ENCODE measurements around the gene C19orf44.
A peak's percentile ranks its signal among the peaks of the same experiment; 100 is the strongest.

C19orf44 gene

DNA sequence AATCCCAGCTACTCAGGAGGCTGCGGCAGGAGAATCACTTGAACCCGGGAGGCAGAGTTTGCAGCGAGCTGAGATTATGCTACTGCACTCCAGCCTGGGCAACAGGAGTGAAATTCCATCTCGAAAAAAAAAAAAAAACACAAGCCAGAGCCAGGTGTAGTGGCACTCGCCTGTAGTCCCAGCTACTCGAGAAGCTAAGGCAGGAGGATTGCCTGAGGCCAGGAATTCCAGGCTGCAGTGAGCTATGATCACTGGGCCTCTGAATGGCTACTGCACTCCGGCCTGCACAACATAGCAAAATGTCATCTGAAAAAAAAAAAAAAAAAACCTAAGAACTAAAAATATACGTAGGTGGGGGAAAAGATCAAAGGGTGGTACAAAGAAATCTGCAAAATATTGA lies 43.9 kb upstream of the C19orf44 start:
- no peak overlapping the region for H2BK12ac ChIP-seq (ENCODE audit: low read length in 2 of 2)
- H3K79me1 ChIP-seq (replicated peaks; ENCODE audit: low read length, poor library complexity, severe bottlenecking) = no peaks in the 10 kb centered on the region
- no peaks in the 10 kb centered on the region for H3K27me3 ChIP-seq (ENCODE audit: control insufficient read depth in 1 of 2, insufficient read depth in 1 of 2, low read length in 2 of 2)
- peaks cover 4 to 5% of the 10 kb centered on the region in 2 experiments for H3K36me3 ChIP-seq (ENCODE audit: control insufficient read depth in 1 of 2, insufficient read depth in 2 of 2, low read depth in 1 of 2, low read length in 2 of 2)
- no peak overlapping the region for H4K8ac ChIP-seq (ENCODE audit: low read length)
- no peak overlapping the region for H2BK15ac ChIP-seq (ENCODE audit: low read depth, poor library complexity, severe bottlenecking)
- no peak overlapping the region for H3K4ac ChIP-seq (ENCODE audit: low read depth in 1 of 2, low read length in 2 of 2)
- H3K4me1 ChIP-seq (ENCODE audit: control insufficient read depth, insufficient read depth, low read depth, low read length) = peaks cover 39% of the 10 kb centered on the region
- no peak overlapping the region for H4K91ac ChIP-seq (ENCODE audit: low read length)
- DNase-seq = no peak
- no peak overlapping the region for H3K4me3 ChIP-seq (ENCODE audit: insufficient read depth in 1 of 2, low read depth in 1 of 2, low read length in 2 of 2)
- H2AK5ac ChIP-seq (ENCODE audit: low read length, severe bottlenecking) = no peak overlapping the region
- no peak overlapping the region for H3K18ac ChIP-seq (ENCODE audit: low read depth in 1 of 2, low read length in 2 of 2)
- no peak overlapping the region for H3K27ac ChIP-seq (ENCODE audit: low read length, poor library complexity, severe bottlenecking)
- no peak overlapping the region for H3K23ac ChIP-seq (ENCODE audit: low read length in 2 of 2)
- no peak overlapping the region for H2AFZ ChIP-seq (ENCODE audit: low read depth, low read length)
- no peak overlapping the region for H3K14ac ChIP-seq (ENCODE audit: low read length in 2 of 2)
- WGBS = over 99% methylated on average over 6 of the region's 8 CpGs
- H3K9me3 ChIP-seq (ENCODE audit: control insufficient read depth, low read length) = no peaks in the 10 kb centered on the region
- H2BK5ac ChIP-seq (ENCODE audit: low read depth, low read length, poor library complexity, severe bottlenecking) = no peak overlapping the region
- no peak overlapping the region for H2BK120ac ChIP-seq (ENCODE audit: low read depth, low read length)
- H3K9ac ChIP-seq (ENCODE audit: low read length) = no peak overlapping the region
- H3K4me2 ChIP-seq (ENCODE audit: low read length, poor library complexity, severe bottlenecking) = no peak overlapping the region

DNA sequence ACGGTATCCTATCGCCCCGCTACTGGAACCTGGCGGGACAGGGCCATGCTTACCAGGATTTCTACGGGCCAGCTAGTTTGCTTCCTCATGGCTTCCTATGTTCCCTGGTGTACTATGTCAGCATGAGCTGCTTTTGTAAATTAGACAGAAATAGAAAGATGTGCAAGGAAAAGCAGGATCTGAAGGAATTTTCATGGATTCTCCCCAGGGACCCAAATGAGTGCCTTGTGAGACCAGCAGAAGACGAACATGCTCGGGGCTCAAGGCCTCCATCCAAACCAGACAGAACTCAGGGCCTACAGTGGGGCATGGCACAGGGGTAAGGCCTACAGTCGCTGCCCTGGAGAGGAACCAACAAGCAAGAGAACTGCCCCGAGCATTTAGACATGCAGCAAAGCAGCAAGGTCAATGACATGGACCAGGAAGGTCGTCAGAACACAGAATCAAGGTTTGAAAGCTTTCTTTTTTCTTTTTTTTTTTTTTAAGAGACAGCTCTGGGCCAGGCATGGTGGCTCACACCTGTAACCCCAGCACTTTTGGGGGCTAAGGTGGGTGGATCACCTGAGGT lies 41.8 kb upstream of the C19orf44 start:
- peak overlapping the region; percentile 16 for H3K9ac ChIP-seq (ENCODE audit: low read length)
- no peaks in the 10 kb centered on the region for H3K9me3 ChIP-seq (ENCODE audit: control insufficient read depth, low read length)
- H3K27ac ChIP-seq (ENCODE audit: low read length, poor library complexity, severe bottlenecking) = peak overlapping the region; percentile 12
- H3K4me1 ChIP-seq (ENCODE audit: control insufficient read depth, insufficient read depth, low read depth, low read length) = peaks cover 60% of the 10 kb centered on the region
- 77% methylated on average over 10 of the region's 10 CpGs for WGBS
- H3K27me3 ChIP-seq (ENCODE audit: control insufficient read depth in 1 of 2, insufficient read depth in 1 of 2, low read length in 2 of 2) = no peaks in the 10 kb centered on the region
- H2AFZ ChIP-seq (ENCODE audit: low read depth, low read length) = no peak overlapping the region
- H3K4me3 ChIP-seq (ENCODE audit: insufficient read depth in 1 of 2, low read depth in 1 of 2, low read length in 2 of 2) = no peak overlapping the region
- no peak overlapping the region for H4K91ac ChIP-seq (ENCODE audit: low read length)
- no peak for DNase-seq
- H3K18ac ChIP-seq (ENCODE audit: low read depth in 1 of 2, low read length in 2 of 2) = peak overlapping the region in 1 of 2 experiments; percentile 77
- no peak overlapping the region for H2BK120ac ChIP-seq (ENCODE audit: low read depth, low read length)
- no peak overlapping the region for H3K23ac ChIP-seq (ENCODE audit: low read length in 2 of 2)
- H3K4me2 ChIP-seq (ENCODE audit: low read length, poor library complexity, severe bottlenecking) = no peak overlapping the region
- H4K8ac ChIP-seq (ENCODE audit: low read length) = peak overlapping the region; percentile 19
- H2BK12ac ChIP-seq (ENCODE audit: low read length in 2 of 2) = peak overlapping the region; percentile 20 to 29
- peak overlapping the region; percentile 72 for H2AK5ac ChIP-seq (ENCODE audit: low read length, severe bottlenecking)
- H2BK5ac ChIP-seq (ENCODE audit: low read depth, low read length, poor library complexity, severe bottlenecking) = no peak overlapping the region
- peaks cover 2 to 4% of the 10 kb centered on the region in 2 experiments for H3K36me3 ChIP-seq (ENCODE audit: control insufficient read depth in 1 of 2, insufficient read depth in 2 of 2, low read depth in 1 of 2, low read length in 2 of 2)
- peak overlapping the region; percentile 57 for H2BK15ac ChIP-seq (ENCODE audit: low read depth, poor library complexity, severe bottlenecking)
- H3K14ac ChIP-seq (ENCODE audit: low read length in 2 of 2) = no peak overlapping the region
- no peaks in the 10 kb centered on the region for H3K79me1 ChIP-seq (replicated peaks; ENCODE audit: low read length, poor library complexity, severe bottlenecking)
- peak overlapping the region in 1 of 2 experiments; percentile 46 for H3K4ac ChIP-seq (ENCODE audit: low read depth in 1 of 2, low read length in 2 of 2)

DNA sequence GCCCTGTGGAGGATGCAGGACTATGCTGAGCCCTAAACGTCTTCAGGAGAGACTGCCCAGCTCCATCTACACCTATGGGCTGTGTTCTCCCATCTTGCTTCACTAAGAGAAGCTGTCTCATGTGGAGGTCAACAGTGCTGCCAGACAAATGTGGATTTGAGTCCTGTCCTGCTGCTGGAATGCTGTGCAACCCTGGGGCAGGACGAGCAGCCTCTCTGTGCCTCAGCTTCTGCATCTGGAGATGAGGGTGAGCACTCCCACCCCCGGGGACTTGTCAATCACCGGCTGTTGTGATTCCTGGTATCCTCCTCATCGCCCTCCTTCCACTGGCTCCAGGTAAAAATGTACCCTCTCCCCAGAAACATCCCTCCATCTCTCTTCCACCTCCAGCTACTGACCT lies 40.7 kb upstream of the C19orf44 start:
- Histone ChIP-seq H3K9ac (ENCODE audit: low read length) (no peak overlapping the region), H3K27me3 (ENCODE audit: control insufficient read depth in 1 of 2, insufficient read depth in 1 of 2, low read length in 2 of 2) (no peaks in the 10 kb centered on the region), H3K18ac (ENCODE audit: low read depth in 1 of 2, low read length in 2 of 2) (peak overlapping the region in 1 of 2 experiments; percentile 48), H3K4me1 (ENCODE audit: control insufficient read depth, insufficient read depth, low read depth, low read length) (peaks cover 60% of the 10 kb centered on the region), H3K4ac (ENCODE audit: low read depth in 1 of 2, low read length in 2 of 2) (peak overlapping the region in 1 of 2 experiments; percentile 7), H2BK15ac (ENCODE audit: low read depth, poor library complexity, severe bottlenecking) (no peak overlapping the region), H3K4me2 (ENCODE audit: low read length, poor library complexity, severe bottlenecking) (no peak overlapping the region), H3K36me3 (ENCODE audit: control insufficient read depth in 1 of 2, insufficient read depth in 2 of 2, low read depth in 1 of 2, low read length in 2 of 2) (peaks cover 0 to 4% of the 10 kb centered on the region in 2 experiments), H4K91ac (ENCODE audit: low read length) (peak overlapping the region; percentile 0), H2AFZ (ENCODE audit: low read depth, low read length) (no peak overlapping the region), H3K27ac (ENCODE audit: low read length, poor library complexity, severe bottlenecking) (peak overlapping the region; percentile 13), H3K14ac (ENCODE audit: low read length in 2 of 2) (no peak overlapping the region), H3K79me1 (replicated peaks; ENCODE audit: low read length, poor library complexity, severe bottlenecking) (no peaks in the 10 kb centered on the region), H3K23ac (ENCODE audit: low read length in 2 of 2) (peak overlapping the region in 1 of 2 experiments; percentile 84), H2BK5ac (ENCODE audit: low read depth, low read length, poor library complexity, severe bottlenecking) (no peak overlapping the region), H4K8ac (ENCODE audit: low read length) (peak overlapping the region; percentile 69), H2BK120ac (ENCODE audit: low read depth, low read length) (no peak overlapping the region), H3K9me3 (ENCODE audit: control insufficient read depth, low read length) (no peaks in the 10 kb centered on the region), H3K4me3 (ENCODE audit: insufficient read depth in 1 of 2, low read depth in 1 of 2, low read length in 2 of 2) (no peak overlapping the region), H2AK5ac (ENCODE audit: low read length, severe bottlenecking) (peak overlapping the region; percentile 76), H2BK12ac (ENCODE audit: low read length in 2 of 2) (peak overlapping the region in 1 of 2 experiments; percentile 64)
- 94% methylated on average over 5 of the region's 5 CpGs for WGBS
- no peak for DNase-seq

DNA sequence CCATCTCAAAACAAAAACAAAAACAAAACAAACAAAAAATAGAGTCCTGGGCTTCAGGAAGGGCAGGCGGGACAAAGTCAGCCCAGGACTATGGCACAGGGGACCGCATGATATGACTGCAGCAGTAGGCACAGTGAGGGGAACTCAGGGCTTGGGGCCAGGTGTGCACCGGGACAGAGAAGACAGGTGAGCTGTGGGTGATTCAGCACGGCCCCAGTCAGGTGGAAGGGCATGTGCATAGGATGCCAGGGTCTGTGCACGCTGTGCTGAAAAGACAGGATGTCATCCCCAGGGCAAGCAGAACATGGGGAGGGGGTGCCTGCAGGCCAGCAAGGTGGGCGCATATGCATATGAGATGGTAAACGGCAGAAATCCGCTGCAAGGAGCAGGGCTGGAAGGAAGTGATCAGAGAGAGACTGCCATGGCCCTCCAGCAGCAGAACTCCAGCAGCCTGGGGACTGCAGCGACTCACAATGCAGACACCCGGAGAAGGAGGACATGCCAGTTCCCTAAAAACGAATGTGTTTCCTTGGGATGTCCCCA lies 39.5 kb upstream of the C19orf44 start:
- H3K36me3 ChIP-seq (ENCODE audit: control insufficient read depth in 1 of 2, insufficient read depth in 2 of 2, low read depth in 1 of 2, low read length in 2 of 2) = peaks cover 0 to 4% of the 10 kb centered on the region in 2 experiments
- H3K79me1 ChIP-seq (replicated peaks; ENCODE audit: low read length, poor library complexity, severe bottlenecking) = no peaks in the 10 kb centered on the region
- H3K27ac ChIP-seq (ENCODE audit: low read length, poor library complexity, severe bottlenecking) = peak overlapping the region; percentile 94
- H3K4me1 ChIP-seq (ENCODE audit: control insufficient read depth, insufficient read depth, low read depth, low read length) = peaks cover 60% of the 10 kb centered on the region
- H2BK5ac ChIP-seq (ENCODE audit: low read depth, low read length, poor library complexity, severe bottlenecking) = peak overlapping the region; percentile 39
- no peak overlapping the region for H2BK15ac ChIP-seq (ENCODE audit: low read depth, poor library complexity, severe bottlenecking)
- peak overlapping the region; percentile 94 for H4K8ac ChIP-seq (ENCODE audit: low read length)
- H2AK5ac ChIP-seq (ENCODE audit: low read length, severe bottlenecking) = peak overlapping the region; percentile 67
- no peaks in the 10 kb centered on the region for H3K9me3 ChIP-seq (ENCODE audit: control insufficient read depth, low read length)
- peak overlapping the region in 1 of 2 experiments; percentile 48 for H3K4me3 ChIP-seq (ENCODE audit: insufficient read depth in 1 of 2, low read depth in 1 of 2, low read length in 2 of 2)
- DNase-seq = peak; percentile 36
- H2BK12ac ChIP-seq (ENCODE audit: low read length in 2 of 2) = peak overlapping the region; percentile 68 to 88
- H3K9ac ChIP-seq (ENCODE audit: low read length) = peak overlapping the region; percentile 30
- H3K27me3 ChIP-seq (ENCODE audit: control insufficient read depth in 1 of 2, insufficient read depth in 1 of 2, low read length in 2 of 2) = no peaks in the 10 kb centered on the region
- H3K4ac ChIP-seq (ENCODE audit: low read depth in 1 of 2, low read length in 2 of 2) = peak overlapping the region; percentile 5 to 82
- peak overlapping the region in 1 of 2 experiments; percentile 86 for H3K14ac ChIP-seq (ENCODE audit: low read length in 2 of 2)
- peak overlapping the region; percentile 65 to 88 for H3K18ac ChIP-seq (ENCODE audit: low read depth in 1 of 2, low read length in 2 of 2)
- H4K91ac ChIP-seq (ENCODE audit: low read length) = peak overlapping the region; percentile 94
- H2BK120ac ChIP-seq (ENCODE audit: low read depth, low read length) = peak overlapping the region; percentile 44
- H3K23ac ChIP-seq (ENCODE audit: low read length in 2 of 2) = no peak overlapping the region
- 69% methylated on average over 11 of the region's 11 CpGs for WGBS
- peak overlapping the region; percentile 49 for H3K4me2 ChIP-seq (ENCODE audit: low read length, poor library complexity, severe bottlenecking)
- H2AFZ ChIP-seq (ENCODE audit: low read depth, low read length) = no peak overlapping the region
